Astrocyte (in vitro differentiated cells and primary cell): Measurements from ENCODE around the gene PCCA. TPM values are rescaled to one million over a fixed set of nuclear protein-coding genes. Genes with fewer than 3 reads are reported as not detected.

ENCODE experiments used
- DNase-seq: peaks from one replicate; pipeline ENCODE4 v3.0.0-alpha.2; 2010; ENCODE audit warnings: low read depth
- FAIRE-seq: peaks from 2 replicates; lab custom pipeline; 2011; peaks lifted over from hg19 to GRCh38; lab: Jason Lieb, UNC
- H2AFZ ChIP-seq: 2 replicates; pipeline ENCODE4 v1.6.0; 2012; ENCODE audit warnings: low read depth, low read length, inconsistent platforms
- H3K27ac ChIP-seq: 2 replicates; pipeline ENCODE4 v1.5.1; 2011; ENCODE audit warnings: low read depth, low read length, inconsistent platforms
- H3K27me3 ChIP-seq: 2 replicates; pipeline ENCODE4 v1.6.0; 2011; ENCODE audit warnings: low read length, inconsistent platforms; ENCODE audit not compliant: insufficient read depth
- H3K36me3 ChIP-seq: 2 replicates; pipeline ENCODE4 v1.5.1; 2011; ENCODE audit warnings: low read length, inconsistent platforms; ENCODE audit not compliant: insufficient read depth
- H3K4me1 ChIP-seq: 2 replicates; pipeline ENCODE4 v1.5.1; 2011; ENCODE audit warnings: low read length, inconsistent platforms; ENCODE audit not compliant: insufficient read depth
- H3K4me2 ChIP-seq: 2 replicates; pipeline ENCODE4 v1.6.0; 2012; ENCODE audit warnings: low read length, inconsistent platforms
- H3K4me3 ChIP-seq: 2 replicates; pipeline ENCODE4 v1.5.1; 2011; ENCODE audit warnings: low read depth, mild to moderate bottlenecking, low read length, inconsistent platforms; ENCODE audit not compliant: insufficient read depth
- H3K79me2 ChIP-seq: 2 replicates; pipeline ENCODE4 v1.6.0; 2012; ENCODE audit warnings: mild to moderate bottlenecking, low read length, inconsistent platforms; ENCODE audit not compliant: insufficient read depth
- H3K9ac ChIP-seq: 2 replicates; pipeline ENCODE4 v1.6.0; 2012; ENCODE audit warnings: mild to moderate bottlenecking, low read length, inconsistent platforms
- H3K9me3 ChIP-seq: 2 replicates; pipeline ENCODE4 v1.5.1; 2012; ENCODE audit warnings: low read depth, mild to moderate bottlenecking, low read length, inconsistent platforms; ENCODE audit not compliant: insufficient read depth
- H4K20me1 ChIP-seq: 2 replicates; pipeline ENCODE4 v1.6.0; 2012; ENCODE audit warnings: low read length, inconsistent platforms; ENCODE audit not compliant: insufficient read depth
- H3K27ac Mint-ChIP-seq: one replicate; pipeline ENCODE4 v1.8.0; 2021; ENCODE audit warnings: mild to moderate bottlenecking, mixed read lengths; ENCODE audit not compliant: unreplicated experiment
- H3K27me3 Mint-ChIP-seq: one replicate; pipeline ENCODE4 v1.8.0; 2021; ENCODE audit warnings: low read depth, mixed read lengths; ENCODE audit not compliant: unreplicated experiment
- H3K36me3 Mint-ChIP-seq: one replicate; pipeline ENCODE4 v1.8.0; 2021; ENCODE audit warnings: low read depth, mixed read lengths; ENCODE audit not compliant: unreplicated experiment
- H3K4me1 Mint-ChIP-seq: one replicate; pipeline ENCODE4 v1.8.0; 2021; ENCODE audit warnings: low read depth, mixed read lengths; ENCODE audit not compliant: unreplicated experiment
- H3K4me3 Mint-ChIP-seq: one replicate; pipeline ENCODE4 v1.8.0; 2021; ENCODE audit warnings: mild to moderate bottlenecking, moderate library complexity, mixed read lengths; ENCODE audit not compliant: unreplicated experiment
- H3K9me3 Mint-ChIP-seq: one replicate; pipeline ENCODE4 v1.8.0; 2021; ENCODE audit warnings: mild to moderate bottlenecking, mixed read lengths; ENCODE audit not compliant: unreplicated experiment
- EZH2 ChIP-seq: IDR thresholded peaks from 2 replicates; pipeline ENCODE4 v1.6.1; 2012; ENCODE audit warnings: mild to moderate bottlenecking, low read length, inconsistent platforms; ENCODE audit not compliant: insufficient read depth
- total RNA-seq: library from RNA; stranded (reverse); gene quantifications from 2 replicates; pipeline ENCODE4 v1.2.1, GENCODE V29; 2021
- TF ChIP-seq, protein P1 (sequence below): IDR thresholded peaks from 2 replicates; pipeline ENCODE4 v1.5.1; 2011; ENCODE audit warnings: low read depth, mild to moderate bottlenecking, inconsistent platforms, low read length, moderate library complexity; ENCODE audit not compliant: insufficient read depth

PCCA gene
- total RNA-seq, 1 donor from 2014 or later, result 13.9 TPM

DNA sequence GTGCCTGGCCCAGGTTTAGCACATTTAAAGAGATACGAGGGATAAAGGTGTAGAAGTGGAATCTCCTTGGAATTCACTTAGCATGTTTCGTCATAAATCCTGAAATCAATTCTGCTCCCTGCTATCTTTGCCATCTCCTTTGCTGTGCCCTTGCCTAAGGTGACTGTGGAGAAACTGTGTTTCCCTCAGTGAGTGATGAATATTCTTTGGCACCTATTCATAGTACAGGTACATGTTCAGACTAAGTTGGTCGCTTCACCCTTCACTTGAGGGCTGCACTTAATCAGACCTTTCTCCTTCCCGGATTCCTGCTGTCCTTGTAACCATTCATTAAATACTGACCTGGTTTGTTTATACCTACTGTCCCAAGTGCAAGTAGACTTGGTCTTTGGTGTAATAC, 17.8 kb downstream of the PCCA start:
- H3K4me1 ChIP-seq, result no peaks in the 10 kb centered on the region
- H3K4me2 ChIP-seq, result no peak overlapping the region
- peaks cover 18% of the 10 kb centered on the region for H4K20me1 ChIP-seq
- H3K36me3 ChIP-seq, result no peaks in the 10 kb centered on the region
- no peaks in the 10 kb centered on the region for H3K9me3 ChIP-seq
- DNase-seq, result no peak
- TF ChIP-seq, protein P1, sequence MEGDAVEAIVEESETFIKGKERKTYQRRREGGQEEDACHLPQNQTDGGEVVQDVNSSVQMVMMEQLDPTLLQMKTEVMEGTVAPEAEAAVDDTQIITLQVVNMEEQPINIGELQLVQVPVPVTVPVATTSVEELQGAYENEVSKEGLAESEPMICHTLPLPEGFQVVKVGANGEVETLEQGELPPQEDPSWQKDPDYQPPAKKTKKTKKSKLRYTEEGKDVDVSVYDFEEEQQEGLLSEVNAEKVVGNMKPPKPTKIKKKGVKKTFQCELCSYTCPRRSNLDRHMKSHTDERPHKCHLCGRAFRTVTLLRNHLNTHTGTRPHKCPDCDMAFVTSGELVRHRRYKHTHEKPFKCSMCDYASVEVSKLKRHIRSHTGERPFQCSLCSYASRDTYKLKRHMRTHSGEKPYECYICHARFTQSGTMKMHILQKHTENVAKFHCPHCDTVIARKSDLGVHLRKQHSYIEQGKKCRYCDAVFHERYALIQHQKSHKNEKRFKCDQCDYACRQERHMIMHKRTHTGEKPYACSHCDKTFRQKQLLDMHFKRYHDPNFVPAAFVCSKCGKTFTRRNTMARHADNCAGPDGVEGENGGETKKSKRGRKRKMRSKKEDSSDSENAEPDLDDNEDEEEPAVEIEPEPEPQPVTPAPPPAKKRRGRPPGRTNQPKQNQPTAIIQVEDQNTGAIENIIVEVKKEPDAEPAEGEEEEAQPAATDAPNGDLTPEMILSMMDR, result no peak
- TF ChIP-seq EZH2, result no peak
- no peak overlapping the region for H3K27ac ChIP-seq
- H2AFZ ChIP-seq, result no peak overlapping the region
- no peak overlapping the region for H3K4me3 ChIP-seq
- Mint-ChIP-seq H3K27ac (no peak overlapping the region), H3K4me1 (peaks cover 10% of the 10 kb centered on the region), H3K27me3 (no peaks in the 10 kb centered on the region), H3K36me3 (peaks cover 4% of the 10 kb centered on the region), H3K9me3 (no peaks in the 10 kb centered on the region), H3K4me3 (no peak overlapping the region)
- no peaks in the 10 kb centered on the region for H3K27me3 ChIP-seq
- FAIRE-seq, result peak; percentile 49
- peaks cover 31% of the 10 kb centered on the region for H3K79me2 ChIP-seq
- H3K9ac ChIP-seq, result no peak overlapping the region

DNA sequence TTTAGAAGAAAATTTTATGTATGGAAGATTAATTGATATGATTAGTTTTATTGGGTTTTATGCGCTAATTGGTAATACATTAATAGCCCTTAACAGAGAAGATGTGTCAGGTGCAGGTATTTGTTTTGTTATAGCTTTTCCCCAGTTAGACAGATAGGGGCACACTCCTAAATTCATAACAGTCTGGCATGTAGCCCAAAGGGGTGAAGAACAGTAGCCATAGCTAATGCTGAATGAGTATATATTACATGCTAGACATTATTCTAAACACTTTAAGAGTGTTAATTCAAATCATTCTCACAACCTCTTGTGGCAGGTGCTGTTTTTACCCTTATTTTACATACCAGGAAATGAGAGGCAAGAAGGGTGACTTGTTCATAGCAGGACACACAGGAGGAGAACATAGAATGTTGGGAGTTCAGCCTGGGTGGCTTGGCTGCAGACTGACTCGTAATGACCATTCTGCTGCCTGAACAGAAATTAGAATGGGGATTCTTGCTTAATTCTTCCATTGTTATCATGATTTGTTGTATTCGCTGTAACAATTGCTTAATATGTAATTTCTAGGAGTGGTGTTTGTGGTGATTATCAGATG, 20.1 kb downstream of the PCCA start:
- Histone ChIP-seq H3K4me2 (no peak overlapping the region), H3K9ac (no peak overlapping the region), H3K9me3 (no peaks in the 10 kb centered on the region), H3K79me2 (peaks cover 15% of the 10 kb centered on the region), H3K4me3 (no peak overlapping the region), H2AFZ (no peak overlapping the region), H3K36me3 (no peaks in the 10 kb centered on the region), H3K27me3 (no peaks in the 10 kb centered on the region), H3K27ac (no peak overlapping the region), H4K20me1 (peaks cover 18% of the 10 kb centered on the region), H3K4me1 (no peaks in the 10 kb centered on the region)
- FAIRE-seq (peak; percentile 20), DNase-seq (no peak)
- peaks cover 4% of the 10 kb centered on the region for H3K4me1 Mint-ChIP-seq
- no peaks in the 10 kb centered on the region for H3K9me3 Mint-ChIP-seq
- no peak overlapping the region for H3K27ac Mint-ChIP-seq
- peaks cover 2% of the 10 kb centered on the region for H3K36me3 Mint-ChIP-seq
- no peak for TF ChIP-seq EZH2
- no peak overlapping the region for H3K4me3 Mint-ChIP-seq
- no peaks in the 10 kb centered on the region for H3K27me3 Mint-ChIP-seq

DNA sequence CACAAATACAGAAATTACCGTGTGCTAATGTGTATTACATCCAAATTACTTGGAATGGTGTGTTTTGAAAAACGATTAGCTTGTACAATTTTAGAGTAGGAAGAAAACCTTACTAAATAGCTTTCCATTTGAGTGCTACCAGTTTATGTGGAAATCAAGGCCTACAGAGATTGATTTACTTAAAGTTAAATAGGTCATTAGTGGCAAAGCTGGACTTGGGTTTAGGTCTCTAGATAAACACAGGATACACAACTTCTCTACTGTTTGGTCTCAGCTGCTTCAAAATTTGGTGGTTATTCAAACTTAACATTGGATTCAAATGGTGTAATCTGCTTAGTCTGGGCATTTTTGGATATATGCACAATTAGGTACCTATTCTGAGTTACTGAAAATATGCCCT, 21.4 kb downstream of the PCCA start:
- Mint-ChIP-seq H3K27me3 (no peaks in the 10 kb centered on the region), H3K4me1 (peaks cover 3% of the 10 kb centered on the region), H3K4me3 (no peak overlapping the region), H3K36me3 (peaks cover 4% of the 10 kb centered on the region), H3K27ac (no peak overlapping the region), H3K9me3 (no peaks in the 10 kb centered on the region)
- FAIRE-seq (no peak), DNase-seq (no peak)
- H2AFZ ChIP-seq, result no peak overlapping the region
- H3K9me3 ChIP-seq, result no peaks in the 10 kb centered on the region
- H3K36me3 ChIP-seq, result no peaks in the 10 kb centered on the region
- peaks cover 17% of the 10 kb centered on the region for H4K20me1 ChIP-seq
- no peak overlapping the region for H3K4me2 ChIP-seq
- H3K4me1 ChIP-seq, result no peaks in the 10 kb centered on the region
- H3K27ac ChIP-seq, result no peak overlapping the region
- H3K79me2 ChIP-seq, result peaks cover 11% of the 10 kb centered on the region
- no peak overlapping the region for H3K4me3 ChIP-seq
- TF ChIP-seq, protein P1, result no peak
- TF ChIP-seq EZH2, result no peak
- no peaks in the 10 kb centered on the region for H3K27me3 ChIP-seq
- H3K9ac ChIP-seq, result no peak overlapping the region
